PC-3 (cell line): ENCODE results near the gene POLRMT. TPM values are rescaled to one million over a fixed set of nuclear protein-coding genes. Genes with fewer than 3 reads are reported as not detected.

Experiments used
- ATAC-seq: fragments of 200-7000 bp; cut with Tn5 transposase; 2 replicates; pipeline ENCODE4 v1.9.1; 2020; ENCODE audit warnings: mild to moderate bottlenecking, moderate library complexity
- BruUV-seq: library from RNA; stranded (reverse); fragments of 400-500 nt; replicated peaks from 2 replicates; lab custom pipeline; 2021; lab: Mats Ljungman, UMichigan
- CTCF ChIA-PET: fragments of 300-600 bp; sonication (Branson Sonifier 250); formaldehyde crosslinking; loops from one replicate; lab custom pipeline; 2022; ENCODE audit warnings: antibody characterized with exemption; lab: Charles Lee
- POLR2A ChIA-PET: fragments of 300-600 bp; sonication (Branson Sonifier 250); formaldehyde crosslinking; loops from one replicate; lab custom pipeline; 2022; ENCODE audit warnings: antibody characterized with exemption; ENCODE audit not compliant: unreplicated experiment; lab: Charles Lee
- DNase-seq: peaks from one replicate; pipeline ENCODE4 v3.0.0-alpha.2; 2015
- H2AFZ ChIP-seq: fragments of 300-600 bp; sonication (generic); 2 replicates; pipeline ENCODE4 v1.6.0; 2016; ENCODE audit warnings: antibody characterized with exemption, low read length
- H3F3A ChIP-seq: fragments of 300-600 bp; sonication (generic); one replicate; pipeline ENCODE4 v1.6.0; 2017; ENCODE audit warnings: antibody characterized with exemption, low read length, control low read depth, mild to moderate bottlenecking; ENCODE audit not compliant: unreplicated experiment
- H3K27ac ChIP-seq: fragments of 300-600 bp; sonication (generic); 2 replicates; pipeline ENCODE4 v1.5.1; 2016; ENCODE audit warnings: mild to moderate bottlenecking, low read length
- H3K27me3 ChIP-seq: fragments of 300-600 bp; sonication (generic); 2 replicates; pipeline ENCODE4 v1.6.1; 2016; ENCODE audit warnings: low read length, mixed read lengths
- H3K36me3 ChIP-seq: fragments of 300-600 bp; sonication (generic); 2 replicates; pipeline ENCODE4 v1.6.1; 2016; ENCODE audit warnings: low read depth, mixed run types, low read length, mixed read lengths
- H3K4me1 ChIP-seq: fragments of 300-600 bp; sonication (generic); 2 replicates; pipeline ENCODE4 v1.5.1; 2016; ENCODE audit warnings: low read length; ENCODE audit not compliant: insufficient read depth
- H3K4me2 ChIP-seq: fragments of 300-600 bp; sonication (generic); 2 replicates; pipeline ENCODE4 v1.6.0; 2016; ENCODE audit warnings: low read length
- H3K4me3 ChIP-seq: fragments of 300-600 bp; sonication (generic); 2 replicates; pipeline ENCODE4 v1.5.1; 2016; ENCODE audit warnings: mild to moderate bottlenecking, low read length, mixed read lengths
- H3K79me2 ChIP-seq: fragments of 300-600 bp; sonication (generic); 2 replicates; pipeline ENCODE4 v1.6.1; 2017; ENCODE audit warnings: low read length, mixed read lengths
- H3K9ac ChIP-seq: fragments of 300-600 bp; sonication (generic); 2 replicates; pipeline ENCODE4 v1.6.0; 2016; ENCODE audit warnings: mild to moderate bottlenecking, low read length
- H3K9me2 ChIP-seq: fragments of 300-600 bp; sonication (generic); replicated peaks from 2 replicates; pipeline ENCODE4 v1.6.1; 2016; ENCODE audit warnings: mixed run types, low read length, mixed read lengths
- H3K9me3 ChIP-seq: fragments of 300-600 bp; sonication (generic); 2 replicates; pipeline ENCODE4 v1.6.1; 2016; ENCODE audit warnings: low read length, mixed read lengths
- H4K20me1 ChIP-seq: fragments of 300-600 bp; sonication (generic); 2 replicates; pipeline ENCODE4 v1.6.1; 2016; ENCODE audit warnings: low read length, mixed read lengths
- EZH2 ChIP-seq: fragments of 300-600 bp; sonication (generic); IDR thresholded peaks from one replicate; pipeline ENCODE4 v1.6.1; 2017; ENCODE audit warnings: antibody characterized with exemption, mild to moderate bottlenecking, low read length; ENCODE audit not compliant: unreplicated experiment
- EZH2phosphoT487 ChIP-seq: fragments of 300-600 bp; sonication (generic); IDR thresholded peaks from 2 replicates; pipeline ENCODE4 v1.6.1; 2018; ENCODE audit warnings: mild to moderate bottlenecking, antibody characterized with exemption, low read length, borderline replicate concordance
- intact Hi-C: fragments of 100-400 bp; cut with micrococcal nuclease; formaldehyde crosslinking; loops from 2 replicates; pipeline ENCODE4 v1.9.0; 2023
- total RNA-seq: library from RNA; depleted of rRNA; stranded (reverse); fragments of >200 nt; gene quantifications from 2 replicates; pipeline ENCODE4 v1.2.3, GENCODE V29; 2014
- TF ChIP-seq, protein P1 (sequence below): fragments of 300-600 bp; sonication (generic); conservative IDR thresholded peaks from 2 replicates; pipeline ENCODE4 v1.5.1; 2017; ENCODE audit warnings: antibody characterized with exemption, low read depth, mild to moderate bottlenecking, low read length

The POLRMT gene
- total RNA-seq, 1 experiment from 2014 or later = 60.5 TPM

DNA sequence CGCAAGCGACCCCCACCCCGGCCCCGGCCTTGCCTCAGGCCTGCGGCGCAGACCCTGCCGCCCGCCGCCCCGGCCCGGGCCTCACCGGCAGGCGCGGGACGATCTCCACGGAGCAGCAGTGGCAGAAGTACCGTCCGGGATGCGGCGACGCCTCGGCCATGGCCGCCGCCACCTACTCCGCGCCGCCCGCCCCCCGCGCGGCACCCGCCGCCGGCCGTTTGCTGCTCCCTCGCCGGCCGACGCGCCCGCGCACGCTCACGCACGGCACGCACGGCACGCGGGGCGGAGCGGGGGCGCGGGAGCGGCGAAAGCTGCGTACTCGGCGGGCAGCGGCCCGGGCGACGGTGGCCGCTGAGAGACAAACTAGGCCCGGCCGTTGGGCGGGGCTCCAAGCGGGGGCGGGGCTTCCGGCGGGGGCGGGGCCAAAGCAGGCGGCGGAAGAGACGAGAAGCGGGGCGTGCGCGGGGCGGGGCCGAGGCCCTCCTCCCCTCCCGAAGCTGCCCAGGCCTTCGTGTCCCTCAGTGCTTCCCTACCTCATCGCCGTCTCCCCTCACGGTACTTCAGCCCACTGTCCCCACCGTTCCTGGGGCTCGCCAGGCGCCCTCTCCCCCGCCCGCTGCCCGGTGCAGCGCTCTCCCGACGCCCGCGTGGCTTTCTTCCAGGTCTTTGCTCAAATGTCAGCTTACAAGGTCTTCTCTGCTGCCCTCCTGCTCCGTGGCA lies 29.8 kb upstream of the POLRMT start, which contains the start of gene RNF126:
Gene RNF126 (minus strand): TSS at position 253 of the 720 bp plus-strand sequence. CDS start 93 bp downstream, at position 160.
- peak; percentile 69 for ATAC-seq
- H4K20me1 ChIP-seq = peaks cover 30% of the 10 kb centered on the region
- intact Hi-C loops = no loop called here
- H3K27me3 ChIP-seq = no peaks in the 10 kb centered on the region
- H3K9me2 ChIP-seq = no peaks in the 10 kb centered on the region
- H3K9ac ChIP-seq = peak within 1 kb of the TSS; percentile 99
- H3K9me3 ChIP-seq = no peaks in the 10 kb centered on the region
- peak within 1 kb of the TSS; percentile 70 for H3K27ac ChIP-seq
- BruUV-seq = no TSS peak
- POLR2A ChIA-PET = interaction anchor here (0.5 kb wide), 1 partner anchor 78 kb away, joined by 3 read pairs; no protein-coding TSS in a partner anchor
- peak within 1 kb of the TSS; percentile 99 for H3K4me2 ChIP-seq
- peak within 1 kb of the TSS; percentile 88 for H3K4me3 ChIP-seq
- peak within 1 kb of the TSS; percentile 73 for H2AFZ ChIP-seq
- no peaks in the 10 kb centered on the region for H3K36me3 ChIP-seq
- CTCF ChIA-PET = interaction anchor here (0.6 kb wide), 1 partner anchor 135 kb away, joined by 3 read pairs; no protein-coding TSS in a partner anchor
- no peak for TF ChIP-seq EZH2phosphoT487
- TF ChIP-seq EZH2 = no peak
- TF ChIP-seq, protein P1, sequence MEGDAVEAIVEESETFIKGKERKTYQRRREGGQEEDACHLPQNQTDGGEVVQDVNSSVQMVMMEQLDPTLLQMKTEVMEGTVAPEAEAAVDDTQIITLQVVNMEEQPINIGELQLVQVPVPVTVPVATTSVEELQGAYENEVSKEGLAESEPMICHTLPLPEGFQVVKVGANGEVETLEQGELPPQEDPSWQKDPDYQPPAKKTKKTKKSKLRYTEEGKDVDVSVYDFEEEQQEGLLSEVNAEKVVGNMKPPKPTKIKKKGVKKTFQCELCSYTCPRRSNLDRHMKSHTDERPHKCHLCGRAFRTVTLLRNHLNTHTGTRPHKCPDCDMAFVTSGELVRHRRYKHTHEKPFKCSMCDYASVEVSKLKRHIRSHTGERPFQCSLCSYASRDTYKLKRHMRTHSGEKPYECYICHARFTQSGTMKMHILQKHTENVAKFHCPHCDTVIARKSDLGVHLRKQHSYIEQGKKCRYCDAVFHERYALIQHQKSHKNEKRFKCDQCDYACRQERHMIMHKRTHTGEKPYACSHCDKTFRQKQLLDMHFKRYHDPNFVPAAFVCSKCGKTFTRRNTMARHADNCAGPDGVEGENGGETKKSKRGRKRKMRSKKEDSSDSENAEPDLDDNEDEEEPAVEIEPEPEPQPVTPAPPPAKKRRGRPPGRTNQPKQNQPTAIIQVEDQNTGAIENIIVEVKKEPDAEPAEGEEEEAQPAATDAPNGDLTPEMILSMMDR = no peak
- peaks cover 48% of the 10 kb centered on the region for H3K79me2 ChIP-seq
- peak; percentile 88 for DNase-seq
- H3K4me1 ChIP-seq = peaks cover 21% of the 10 kb centered on the region
- H3F3A ChIP-seq = no peaks in the 10 kb centered on the region

DNA sequence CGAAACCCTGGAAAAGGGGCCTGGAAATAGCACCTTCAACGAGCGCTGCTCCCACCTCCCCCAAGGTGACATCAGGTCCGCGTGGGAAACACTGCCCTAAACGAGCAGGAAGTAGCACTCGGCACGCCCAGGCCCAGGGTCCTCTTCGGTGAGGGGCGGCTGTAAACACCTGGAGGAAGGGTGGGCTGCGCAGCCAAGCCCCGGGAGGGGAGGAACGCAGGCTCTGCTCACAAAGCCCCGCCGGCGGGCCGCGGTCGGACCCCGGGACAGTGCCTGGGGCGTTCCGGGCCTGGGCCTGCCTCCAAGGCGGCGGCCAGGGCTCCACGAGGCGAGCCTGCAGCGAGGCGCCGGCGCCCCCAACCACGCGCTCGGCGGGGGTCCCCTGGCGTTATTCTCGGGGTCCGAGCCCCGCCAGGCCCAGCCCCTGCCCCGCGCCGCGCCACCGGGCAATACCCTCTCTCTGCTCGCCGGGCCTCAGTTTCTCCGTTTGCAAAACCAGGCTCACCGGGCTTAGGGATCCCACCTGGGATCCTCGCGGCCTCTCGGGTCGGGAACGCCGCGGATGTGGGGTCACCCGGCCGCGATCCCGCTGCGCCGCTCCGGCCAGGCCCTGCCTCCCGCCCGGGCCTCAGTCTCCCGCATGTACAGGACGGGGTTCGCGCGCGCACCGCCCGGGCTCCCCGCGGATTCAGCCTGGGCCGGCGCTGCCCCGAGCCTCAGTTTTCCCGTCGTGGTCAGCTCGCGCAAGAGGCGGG lies 29.0 kb upstream of the POLRMT start:
- peak overlapping the region; percentile 70 for H3K27ac ChIP-seq
- H3K79me2 ChIP-seq = peaks cover 56% of the 10 kb centered on the region
- peaks cover 21% of the 10 kb centered on the region for H3K4me1 ChIP-seq
- ChIA-PET CTCF (no interaction called here), POLR2A (no interaction called here)
- H3K4me2 ChIP-seq = peak overlapping the region; percentile 99
- H3K9ac ChIP-seq = peak overlapping the region; percentile 99
- H3K9me2 ChIP-seq = no peaks in the 10 kb centered on the region
- H2AFZ ChIP-seq = no peak overlapping the region
- TF ChIP-seq EZH2phosphoT487 (no peak), EZH2 (no peak)
- TF ChIP-seq, protein P1 = no peak
- no TSS peak for BruUV-seq
- intact Hi-C loops = no loop called here
- ATAC-seq (no peak; the same call in 1 of the 2 replicates), DNase-seq (peak; percentile 38)
- H3K27me3 ChIP-seq = no peaks in the 10 kb centered on the region
- peaks cover 36% of the 10 kb centered on the region for H4K20me1 ChIP-seq
- no peaks in the 10 kb centered on the region for H3K36me3 ChIP-seq
- H3K9me3 ChIP-seq = no peaks in the 10 kb centered on the region
- no peaks in the 10 kb centered on the region for H3F3A ChIP-seq
- peak overlapping the region; percentile 88 for H3K4me3 ChIP-seq
